GM13977 (cell line): ENCODE results near the gene QSOX1.

Source experiments
- DNase-seq: peaks from one replicate; pipeline ENCODE4 v3.0.0; 2012; ENCODE audit warnings: low spot score
- CTCF ChIP-seq: IDR thresholded peaks from 2 replicates; pipeline ENCODE4 v1.5.1; 2012; ENCODE audit warnings: mild to moderate bottlenecking, control low read depth; ENCODE audit not compliant: insufficient read depth; ENCODE audit errors: extremely low read depth, missing control alignments
- in situ Hi-C: fragments of 300-500 bp; cut with MboI; formaldehyde crosslinking; loops from one replicate; pipeline ENCODE4 v1.12.0; 2022; ENCODE audit warnings: low sequenced_read_pairs, low pct_unique_long_range_greater_than_20kb, mixed read lengths, inconsistent platforms; ENCODE audit not compliant: unreplicated experiment

QSOX1 gene

GRCh38 chr1:180184041-180184440 lies 29.4 kb downstream of the QSOX1 start:
- TF ChIP-seq CTCF = no peak
- in situ Hi-C loops = loop anchor here (25.0 kb wide), 1 partner anchor 472 kb away; no protein-coding TSS in a partner anchor
- DNase-seq = no peak

DNA sequence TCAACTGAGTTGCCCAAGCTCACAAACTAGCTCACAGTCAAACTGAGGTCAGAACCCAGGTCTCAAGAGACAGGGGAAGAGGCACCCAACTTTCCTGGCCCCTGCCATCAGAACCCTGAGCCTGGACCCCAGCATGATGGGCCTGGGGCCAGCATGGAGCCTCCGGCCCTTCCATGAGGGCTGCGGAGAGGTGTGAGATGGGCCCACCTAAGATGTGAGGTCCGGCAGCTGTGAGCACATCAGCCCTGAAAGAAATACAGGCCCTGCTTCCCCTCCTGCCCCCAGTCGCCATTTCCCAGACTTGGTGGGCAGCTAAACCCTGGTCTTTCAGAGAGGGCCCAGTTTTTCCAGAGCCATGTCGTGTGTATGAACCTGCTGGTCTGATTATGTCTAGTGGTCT lies 30.6 kb downstream of the QSOX1 start:
- in situ Hi-C loops = loop anchor here (25.0 kb wide), 1 partner anchor 473 kb away; no protein-coding TSS in a partner anchor
- TF ChIP-seq CTCF = no peak
- DNase-seq = no peak

GRCh38 chr1:180185971-180186645 lies 31.4 kb downstream of the QSOX1 start:
- in situ Hi-C loops = loop anchor here (25.0 kb wide), 1 partner anchor 474 kb away; no protein-coding TSS in a partner anchor
- no peak for TF ChIP-seq CTCF
- DNase-seq = no peak

DNA sequence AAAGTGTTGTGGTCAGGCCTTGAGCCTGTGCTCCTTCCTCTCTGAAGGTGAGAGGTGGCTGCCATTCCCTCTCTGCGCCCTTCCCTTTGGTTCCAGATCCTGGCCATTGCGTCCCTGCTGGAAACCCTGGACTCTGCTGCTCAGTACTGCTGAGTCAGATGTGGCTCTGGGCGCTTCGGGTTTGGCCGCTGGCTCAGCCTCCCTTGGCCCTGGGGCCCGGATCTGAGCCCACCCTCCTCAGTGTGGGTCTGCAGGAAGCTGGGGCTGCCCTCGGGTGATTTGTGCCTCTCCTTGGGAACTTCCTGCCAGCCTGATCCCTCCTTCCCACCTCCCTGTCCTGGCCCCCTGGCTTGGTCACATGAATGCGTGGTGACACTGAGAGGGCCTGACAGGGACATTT lies 32.2 kb downstream of the QSOX1 start:
- TF ChIP-seq CTCF = no peak
- DNase-seq = no peak
- in situ Hi-C loops = loop anchor here (25.0 kb wide), 1 partner anchor 475 kb away; no protein-coding TSS in a partner anchor

DNA sequence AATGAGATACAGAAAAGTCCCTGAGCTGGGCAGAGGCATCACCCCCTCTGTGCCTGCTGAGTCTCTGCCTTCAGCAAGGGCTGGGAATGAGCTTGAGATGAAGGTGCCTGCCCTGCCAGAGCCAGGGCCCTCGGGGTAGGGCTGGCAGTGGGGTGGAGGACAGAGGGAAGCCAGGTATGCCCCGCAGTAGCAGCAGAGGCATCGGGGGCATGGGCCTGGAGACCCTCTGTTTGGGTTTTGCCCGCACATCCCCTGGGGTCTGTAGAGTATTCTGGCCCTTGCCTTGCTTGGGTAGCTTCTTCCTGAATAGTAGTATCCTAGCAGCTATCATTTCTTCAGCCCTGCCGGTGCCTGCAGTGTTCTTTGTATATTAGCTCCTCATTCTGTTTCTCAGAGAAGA lies 33.0 kb downstream of the QSOX1 start:
- DNase-seq = no peak
- no peak for TF ChIP-seq CTCF
- in situ Hi-C loops = loop anchor here (25.0 kb wide), 1 partner anchor 475 kb away; no protein-coding TSS in a partner anchor

DNA sequence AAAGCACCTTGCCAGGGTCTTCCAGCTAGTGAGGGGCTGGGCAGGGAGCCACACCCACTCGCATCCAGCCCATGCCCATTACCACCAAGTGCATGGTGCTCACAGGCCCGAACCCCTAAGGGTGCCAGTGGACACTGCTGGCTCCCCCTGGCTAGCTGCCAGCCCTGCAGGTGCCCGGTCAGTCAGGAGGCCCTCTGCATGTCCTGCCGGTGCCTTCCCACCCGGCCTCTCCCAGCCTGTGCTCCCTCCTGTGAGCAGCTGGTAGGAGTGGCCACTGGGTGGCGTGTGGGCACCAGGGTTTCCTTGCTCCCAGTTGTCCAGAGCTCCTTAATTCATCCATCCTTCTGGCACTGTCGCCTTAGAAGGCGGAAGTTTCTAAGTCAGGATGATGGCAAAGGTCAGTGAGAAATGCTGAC lies 33.4 kb downstream of the QSOX1 start:
- DNase-seq = peak; percentile 65
- in situ Hi-C loops = loop anchor here (25.0 kb wide), 1 partner anchor 476 kb away; no protein-coding TSS in a partner anchor
- peak; percentile 61 for TF ChIP-seq CTCF
